Stimulated activated CD8-positive, alpha-beta memory T cell treated with anti-CD3 and anti-CD28 coated beads, Interleukin-7, amount 100 ng/mL, for 4 hours (primary cell): ENCODE results near the gene SYNPO2L.
"Not testable (repeated sequence)": the region's sequence is repeated elsewhere in the genome, so short reads cannot be mapped to it uniquely, and the experiment has no call there.

Source experiments
- DNase-seq, 2 donors: peaks; one replicate each; pipeline ENCODE4 v3.0.0-alpha.2; 2020; ENCODE audit warnings: low read depth in 2 of 2

SYNPO2L gene

DNA sequence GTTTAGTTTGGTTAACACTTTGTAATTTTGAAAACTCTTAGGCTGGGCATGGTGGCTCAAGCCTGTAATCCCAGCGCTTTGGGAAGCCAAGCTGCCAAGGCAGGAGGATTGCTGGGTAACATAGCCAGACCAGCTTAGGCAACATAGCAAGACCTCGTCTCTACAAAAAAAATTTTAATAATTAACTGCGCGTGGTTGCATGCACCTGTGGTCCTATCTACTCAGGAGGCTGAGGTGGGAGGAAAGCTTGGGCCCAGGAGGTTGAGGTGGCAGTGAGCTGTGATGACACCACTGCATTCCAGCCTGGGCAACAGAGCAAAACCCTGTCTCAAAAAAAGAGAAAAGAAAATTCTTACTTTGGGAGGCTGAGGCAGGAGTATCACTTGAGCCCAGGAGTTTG, 32.8 kb downstream of the SYNPO2L start:
- no peak for DNase-seq

DNA sequence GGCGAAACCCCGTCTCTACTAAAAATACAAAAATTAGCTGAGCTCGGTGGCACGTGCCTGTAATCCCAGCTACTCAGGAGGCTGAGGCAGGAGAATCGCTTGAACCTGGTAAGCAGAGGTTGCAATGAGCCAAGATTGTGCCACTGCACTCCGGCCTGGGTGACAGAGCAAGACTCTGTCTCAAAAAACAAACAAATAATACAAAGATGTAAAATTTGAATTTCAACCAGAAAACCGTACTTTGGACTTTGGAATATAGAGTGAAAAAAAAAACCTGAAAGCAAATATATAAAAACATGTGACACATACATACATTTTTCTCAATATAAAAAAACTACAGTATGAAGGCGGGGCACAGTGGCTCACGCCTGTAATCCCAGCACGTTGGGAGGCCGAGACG, 34.9 kb downstream of the SYNPO2L start:
- DNase-seq: not testable (repeated sequence)

DNA sequence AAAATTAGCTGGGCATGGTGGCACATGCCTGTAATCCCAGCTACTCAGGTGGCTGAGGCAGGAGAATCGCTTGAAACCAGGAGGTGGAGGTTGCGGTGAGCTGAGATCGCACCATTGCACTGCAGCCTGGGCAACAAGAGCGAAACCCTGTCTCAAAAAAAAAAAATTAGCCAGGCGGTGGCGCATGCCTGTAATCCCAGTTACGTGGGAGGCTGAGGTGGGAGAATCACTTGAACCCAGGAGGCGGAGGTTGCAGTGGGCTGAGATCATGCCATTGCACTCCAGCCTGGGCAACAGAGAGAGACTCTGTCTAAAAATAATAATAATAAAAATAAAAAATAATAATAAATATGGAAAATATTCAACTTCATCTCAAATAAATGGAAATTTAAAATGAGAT, 38.7 kb downstream of the SYNPO2L start:
- not testable (repeated sequence) for DNase-seq

DNA sequence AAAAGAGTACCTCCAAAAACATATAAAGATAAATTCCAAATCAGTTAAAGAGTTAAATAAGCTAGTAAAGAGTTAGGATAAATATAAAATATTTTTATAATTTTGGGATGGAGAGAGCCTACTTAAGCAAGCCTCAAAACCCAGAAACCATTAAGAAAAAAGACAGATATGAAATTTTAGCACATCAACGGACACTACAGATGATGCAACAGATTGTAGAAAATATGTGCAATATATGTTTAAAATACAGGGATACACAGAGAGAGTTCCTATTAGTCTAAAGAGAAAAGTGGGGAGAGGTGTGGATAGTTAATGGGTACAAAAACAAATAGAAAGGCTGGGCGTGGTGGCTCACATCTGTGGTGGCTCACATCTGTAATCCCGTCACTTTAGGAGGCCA, 41.1 kb downstream of the SYNPO2L start:
- no peak for DNase-seq

DNA sequence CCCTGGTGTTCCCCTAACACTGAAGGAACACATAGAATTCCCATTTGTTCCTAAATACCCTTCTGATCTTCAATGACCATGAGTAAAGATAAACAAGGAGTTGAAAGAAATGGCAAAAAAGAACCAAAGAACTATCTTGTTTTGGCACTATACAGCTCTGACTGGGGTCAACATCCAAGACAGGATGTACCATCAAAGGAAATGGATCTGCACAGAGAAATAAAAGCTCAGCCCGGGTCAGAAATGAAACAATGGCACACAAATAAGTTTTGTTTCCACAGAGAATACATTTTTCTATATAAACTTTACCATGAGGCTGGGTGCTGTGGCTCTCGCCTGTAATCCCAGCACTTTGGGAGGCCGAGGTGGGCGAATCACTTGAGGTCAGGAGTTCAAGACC, 46.7 kb downstream of the SYNPO2L start:
- no peak for DNase-seq

DNA sequence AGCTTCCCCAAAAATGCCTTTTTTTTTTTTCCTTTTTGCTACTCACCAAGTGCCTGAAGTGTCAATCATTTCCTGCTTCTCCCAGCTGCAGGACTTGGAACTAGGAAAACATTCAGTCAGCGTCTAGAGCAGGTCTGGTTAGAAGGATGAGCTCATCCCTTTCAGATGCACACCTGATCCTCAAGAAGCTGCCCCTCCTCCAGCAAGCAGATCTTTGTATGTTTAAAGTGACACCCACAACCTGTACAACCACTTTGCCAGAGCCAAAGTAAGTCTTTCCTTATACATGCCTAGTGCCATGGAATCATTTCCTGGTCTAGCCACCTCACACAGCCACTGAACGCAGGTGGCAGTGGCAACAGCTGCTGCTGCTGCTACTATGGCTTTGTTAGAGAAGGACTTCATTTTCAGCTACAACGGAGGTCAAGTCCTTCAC, 54.3 kb downstream of the SYNPO2L start:
- no peak for DNase-seq

DNA sequence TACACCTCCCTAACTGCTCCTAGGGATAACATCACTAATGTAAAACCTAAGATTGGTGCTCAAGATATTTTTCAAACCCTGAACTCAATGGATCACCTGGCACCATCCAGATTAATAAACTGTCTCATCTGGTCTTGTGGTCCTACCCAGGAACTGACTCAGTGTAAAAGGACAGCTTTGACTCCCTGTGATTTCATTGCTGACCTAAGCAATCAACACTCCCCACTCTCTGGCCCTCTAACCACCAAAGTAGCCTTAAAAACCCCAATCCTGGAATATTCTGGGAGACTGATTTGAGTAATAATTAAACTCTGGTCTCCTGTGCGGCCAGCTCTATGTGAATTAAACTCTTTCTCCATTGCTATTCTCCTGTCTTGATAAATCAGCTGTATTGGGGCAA, 58.5 kb downstream of the SYNPO2L start:
- no peak for DNase-seq
